Measurements from ENCODE around the gene SLC2A4RG. TPM values are rescaled to one million over a fixed set of nuclear protein-coding genes. Genes with fewer than 3 reads are reported as not detected.

SLC2A4RG gene
- total and polyA plus RNA-seq, 2 of the 13 experiments (the other 11 are each of a cell fraction or from before 2014, with no cell fraction given) = 91.4 to 95.9 TPM

- peak; percentile 89 for ATAC-seq
- under 1% methylated on average over 71 of the region's 98 CpGs for WGBS (ENCODE audit: low lambda C conversion rate)
- DNase-seq (ENCODE audit: low spot score) = peak; percentile 84
- H3K27me3 ChIP-seq (ENCODE audit: control insufficient read depth in 1 of 2, insufficient read depth in 2 of 2, low read length in 2 of 2) = no peaks in the 10 kb centered on the region; a peak in 1 of 5 replicates
- intact Hi-C loops (cut with micrococcal nuclease; ENCODE audit: unreplicated experiment) = loop anchor here (1.0 to 2.0 kb wide), 3 partner anchors 33 to 157 kb away; partner anchors contain the start of gene TPD52L2
- BruUV-seq (replicated peaks) = no TSS peak
- ChIA-PET CTCF (ENCODE audit: low intra/inter-chr PET ratio, low total read pairs) (interaction anchor here (1.7 to 3.2 kb wide), 4 partner anchors 30 to 266 kb away, joined by 5 to 15 read pairs (median 10); partner anchors contain the start of genes LIME1 and TPD52L2), POLR2A (interaction anchor here (0.6 to 12.4 kb wide), 28 partner anchors 9 to 347 kb away, joined by 3 to 190 read pairs (median 6); partner anchors contain the start of genes GMEB2, LIME1, PRPF6 and RTEL1)
- peak within 1 kb of the TSS; percentile 79 to 99 (median 99) for H3K4me3 ChIP-seq (replicated peaks in 1 of 3; ENCODE audit: insufficient read depth in 1 of 3, low read depth in 2 of 3, low read length in 3 of 3)
- peak within 1 kb of the TSS; percentile 97 for H3K9ac ChIP-seq (ENCODE audit: insufficient read depth, low read depth, low read length)
- peaks cover 64% of the 10 kb centered on the region for H3K79me2 ChIP-seq (ENCODE audit: insufficient read depth, low read length)
- peaks cover 26 to 61% of the 10 kb centered on the region in 2 experiments for H3K36me3 ChIP-seq (replicated peaks in 1 of 2; ENCODE audit: control insufficient read depth in 1 of 2, insufficient read depth in 2 of 2, low read length in 2 of 2)
- peak within 1 kb of the TSS; percentile 81 for H3K27ac ChIP-seq (ENCODE audit: extremely low read length, insufficient read depth, low read length)
- H3K4me2 ChIP-seq (ENCODE audit: low read depth, low read length) = peak within 1 kb of the TSS; percentile 96
- in situ Hi-C loops (cut with HindIII; ENCODE audit: extremely low pct_ligation_motif_present, low pct_unique_long_range_greater_than_20kb) = loop anchor here (5.0 to 10.0 kb wide), 3 partner anchors 35 to 150 kb away; no protein-coding TSS in a partner anchor
- peaks cover 36% of the 10 kb centered on the region for H3K4me1 ChIP-seq (ENCODE audit: insufficient read depth, low read length)
- H4K20me1 ChIP-seq (ENCODE audit: insufficient read depth, low read length) = peaks cover 10% of the 10 kb centered on the region; the same call in 1 of the 2 replicates
- FAIRE-seq = no peak
- H3K9me3 ChIP-seq (ENCODE audit: low read length) = no peaks in the 10 kb centered on the region
- no peak within 1 kb of the TSS for H2AFZ ChIP-seq (ENCODE audit: low read length)
- peak; percentile 94; the same call in 1 of the 2 replicates for TF ChIP-seq NFAT5 (CRISPR knock-in tag; IDR thresholded peaks at IDR 0.05)
- TF ChIP-seq HNF4A (CRISPR knock-in tag; IDR thresholded peaks at IDR 0.05) = peak; percentile 58
- TF ChIP-seq ZNF629 (CRISPR knock-in tag; conservative IDR thresholded peaks at IDR 0.05) = peak; percentile 60
- TF ChIP-seq NR2F6 (IDR thresholded peaks at IDR 0.05) = peak; percentile 70
- peak; percentile 99 for TF ChIP-seq NR2F6 (CRISPR knock-in tag; IDR thresholded peaks at IDR 0.05)
- TF ChIP-seq REST (IDR thresholded peaks at IDR 0.05; ENCODE audit: borderline replicate concordance in 1 of 2, low read depth in 1 of 2, low read length in 2 of 2) = 0 out of 4 replicates have a peak, but pooled peaks of 1 of the 2 experiments have one; percentile 53
- TF ChIP-seq ARID4A (CRISPR knock-in tag; IDR thresholded peaks at IDR 0.05; ENCODE audit: borderline replicate concordance) = peak; percentile 97
Measured at GRCh38 chr20:63707558-63708300, 31.8 kb upstream of the SLC2A4RG start, which contains the start of the genes ARFRP1 and ZGPAT. ARFRP1 (minus strand) TSS chr20:63707976; CDS start chr20:63707091, 885 bp downstream. ZGPAT (plus strand) TSS chr20:63708039; CDS start chr20:63708581, 542 bp downstream.

All from HepG2 (cell line).